Measurements from ENCODE around the gene VEGFC. TPM values are rescaled to one million over a fixed set of nuclear protein-coding genes. Genes with fewer than 3 reads are reported as not detected.

VEGFC gene
- polyA plus RNA-seq, 1 donor from 2014 or later = 0.63 TPM

- Histone ChIP-seq H3K9me3 (ENCODE audit: low read length) (no peaks in the 10 kb centered on the region), H3K27me3 (ENCODE audit: insufficient read depth, low read depth, low read length) (no peaks in the 10 kb centered on the region), H2AFZ (ENCODE audit: low read depth, low read length) (no peak overlapping the region), H3K4me2 (ENCODE audit: low read length) (no peak overlapping the region), H4K20me1 (ENCODE audit: insufficient read depth) (no peaks in the 10 kb centered on the region), H3F3A (ENCODE audit: insufficient read depth, low read length, poor library complexity, severe bottlenecking) (no peaks in the 10 kb centered on the region), H3K4me3 (ENCODE audit: low read length) (no peak overlapping the region), H3K79me2 (replicated peaks; ENCODE audit: insufficient read depth, low read length) (no peaks in the 10 kb centered on the region), H3K9ac (ENCODE audit: low read length) (no peak overlapping the region), H3K9me2 (ENCODE audit: insufficient read depth, low read length) (no peaks in the 10 kb centered on the region), H3K27ac (ENCODE audit: low read length) (no peak overlapping the region), H3K36me3 (ENCODE audit: insufficient read depth, low read length) (no peaks in the 10 kb centered on the region)
- TF ChIP-seq EP300 (conservative IDR thresholded peaks at IDR 0.05; ENCODE audit: poor library complexity, severe bottlenecking) = no peak
- TF ChIP-seq SMC3 (conservative IDR thresholded peaks at IDR 0.05; ENCODE audit: poor library complexity) = no peak
- no peak for TF ChIP-seq POLR2AphosphoS5 (IDR thresholded peaks at IDR 0.05)
- TF ChIP-seq TAF1 (IDR thresholded peaks at IDR 0.05; ENCODE audit: low read depth) = no peak
- TF ChIP-seq CTCF (IDR thresholded peaks at IDR 0.05; ENCODE audit: poor library complexity, severe bottlenecking) = no peak
- no peak for TF ChIP-seq EZH2 (IDR thresholded peaks at IDR 0.05; ENCODE audit: borderline replicate concordance, insufficient read depth, low read length, poor library complexity, severe bottlenecking)
- TF ChIP-seq RAD21 (conservative IDR thresholded peaks at IDR 0.05) = no peak
- no peak for TF ChIP-seq REST (IDR thresholded peaks at IDR 0.05; ENCODE audit: borderline replicate concordance)
- TF ChIP-seq MXI1 (conservative IDR thresholded peaks at IDR 0.05; ENCODE audit: poor library complexity, severe bottlenecking) = no peak
Measured at GRCh38 chr4:176838601-176839433, 46.1 kb upstream of the VEGFC start.

- Histone ChIP-seq H4K20me1 (ENCODE audit: insufficient read depth) (no peaks in the 10 kb centered on the region), H3K4me2 (ENCODE audit: low read length) (no peak overlapping the region), H3K9me3 (ENCODE audit: low read length) (no peaks in the 10 kb centered on the region), H3K9ac (ENCODE audit: low read length) (no peak overlapping the region), H3K36me3 (ENCODE audit: insufficient read depth, low read length) (no peaks in the 10 kb centered on the region), H3K9me2 (ENCODE audit: insufficient read depth, low read length) (no peaks in the 10 kb centered on the region), H2AFZ (ENCODE audit: low read depth, low read length) (no peak overlapping the region), H3K4me3 (ENCODE audit: low read length) (no peak overlapping the region), H3K27me3 (ENCODE audit: insufficient read depth, low read depth, low read length) (no peaks in the 10 kb centered on the region), H3K79me2 (replicated peaks; ENCODE audit: insufficient read depth, low read length) (no peaks in the 10 kb centered on the region), H3K27ac (ENCODE audit: low read length) (no peak overlapping the region), H3F3A (ENCODE audit: insufficient read depth, low read length, poor library complexity, severe bottlenecking) (no peaks in the 10 kb centered on the region)
- TF ChIP-seq RAD21 (conservative IDR thresholded peaks at IDR 0.05) = no peak
- no peak for TF ChIP-seq TAF1 (IDR thresholded peaks at IDR 0.05; ENCODE audit: low read depth)
Measured at GRCh38 chr4:176837169-176837895, 44.6 kb upstream of the VEGFC start.

All from neural cell (in vitro differentiated cells).